ENCODE results near the gene PAX5.

PAX5 gene

DNA sequence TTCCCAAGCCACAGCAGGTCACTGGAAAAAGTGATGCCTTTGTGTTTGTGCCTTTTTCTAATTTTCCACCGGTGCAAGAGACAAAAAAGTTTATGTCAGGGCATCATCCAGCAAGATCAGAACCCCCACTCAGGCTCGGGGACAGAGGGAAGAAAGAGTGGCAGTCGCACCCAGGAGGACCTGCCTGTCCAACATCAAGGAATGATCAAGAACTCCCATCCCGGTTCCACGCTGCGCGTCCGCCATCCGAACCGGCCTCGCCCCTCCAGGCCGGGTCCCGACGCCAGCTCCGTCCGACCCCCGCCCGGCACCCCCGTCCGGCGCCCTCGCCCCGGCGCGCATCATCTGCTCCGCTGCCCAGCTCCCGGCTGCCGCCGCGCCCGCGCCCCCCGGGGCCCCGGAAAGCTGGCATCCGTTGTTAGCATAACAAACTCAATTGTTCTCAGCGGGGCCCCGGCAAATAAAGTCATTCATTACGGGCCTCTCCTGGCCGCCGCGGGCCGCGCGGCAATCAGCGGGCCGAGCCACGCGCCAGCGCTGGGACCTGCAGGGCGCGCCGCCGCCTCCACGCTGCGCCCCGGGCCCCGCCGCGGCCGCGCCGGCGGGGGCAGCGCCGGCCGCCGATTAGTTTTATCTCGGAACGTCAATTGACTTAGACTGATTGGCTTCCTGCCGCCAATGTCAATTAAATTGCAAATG, 48.1 kb downstream of the PAX5 start:
- no peak overlapping the region for H3K27ac ChIP-seq
- TF ChIP-seq CTCF (IDR thresholded peaks at IDR 0.05): no peak

DNA sequence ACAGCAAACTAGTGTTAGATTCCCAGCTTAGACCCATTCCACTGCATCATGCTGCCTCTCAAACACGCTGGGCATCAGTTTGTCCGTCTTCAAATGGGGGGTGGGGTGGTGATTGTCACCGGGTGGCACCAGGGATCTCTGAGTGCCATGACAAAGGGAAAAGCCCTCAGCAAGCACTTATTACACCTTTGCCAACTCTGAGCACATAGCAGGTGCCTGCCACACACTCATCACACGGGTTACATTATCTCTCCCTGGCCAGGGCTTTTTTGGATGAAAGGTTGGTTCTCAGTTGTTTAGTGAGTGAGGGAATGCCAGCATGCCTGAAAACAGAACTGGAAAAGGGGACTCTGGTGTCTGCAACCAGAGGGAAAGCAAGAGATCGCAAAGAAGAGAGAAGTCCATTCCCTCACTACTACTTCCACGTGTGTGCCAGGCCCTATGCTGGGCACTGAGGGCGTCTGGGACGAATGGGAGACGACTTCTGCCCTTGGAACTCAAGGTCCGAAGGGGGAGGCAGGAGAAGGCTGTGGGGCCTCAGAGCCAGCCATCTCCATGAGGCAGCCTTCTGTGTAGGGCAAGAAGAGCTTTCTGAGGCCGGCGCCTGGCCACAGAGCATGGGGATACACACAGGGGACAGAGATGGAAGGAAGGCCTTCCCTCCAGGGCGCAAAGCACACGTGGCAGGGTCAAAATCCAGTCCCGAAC, 48.9 kb downstream of the PAX5 start:
- TF ChIP-seq ZFX (IDR thresholded peaks at IDR 0.05; ENCODE audit: borderline replicate concordance) (no peak), CTCF (IDR thresholded peaks at IDR 0.05) (no peak)
- no peak overlapping the region for H3K27ac ChIP-seq

GRCh38 chr9:36980148-36980974, 53.7 kb downstream of the PAX5 start:
- no peak for TF ChIP-seq CTCF (IDR thresholded peaks at IDR 0.05)
- no peak for TF ChIP-seq ZFX (IDR thresholded peaks at IDR 0.05; ENCODE audit: borderline replicate concordance)
- no peak overlapping the region for H3K27ac ChIP-seq

DNA sequence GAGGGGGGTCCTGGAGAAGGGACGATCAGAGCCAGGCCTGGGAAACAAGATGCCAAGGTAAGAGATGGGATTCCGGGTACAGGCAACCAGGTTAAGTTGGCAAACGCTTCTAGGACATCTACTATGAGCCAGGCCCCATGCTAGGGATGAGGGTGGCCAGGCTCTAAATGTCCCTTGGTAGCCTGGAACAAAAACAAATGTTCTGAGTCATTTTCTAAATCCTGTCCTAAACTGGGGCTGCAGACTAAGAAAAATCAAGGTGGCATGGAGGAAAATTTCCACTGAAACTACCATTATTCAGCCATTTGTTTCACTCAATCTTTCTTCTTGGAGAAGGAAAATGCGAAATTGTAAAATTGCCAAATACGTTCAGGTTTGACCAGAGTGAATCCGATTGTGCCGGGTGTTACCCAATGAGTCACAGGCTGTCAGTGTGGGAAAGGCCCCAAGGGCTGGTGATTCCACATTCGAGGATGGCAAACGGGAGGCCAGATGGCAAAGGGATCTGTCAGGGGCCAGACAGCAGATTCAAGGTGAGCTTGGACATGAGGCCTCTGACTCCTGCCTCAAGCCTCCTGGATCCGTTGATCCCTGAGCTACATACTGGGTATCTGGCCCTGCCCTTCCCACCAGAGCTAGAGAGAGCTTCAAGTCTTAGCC, 57.6 kb downstream of the PAX5 start:
- no peak for TF ChIP-seq ZFX (IDR thresholded peaks at IDR 0.05; ENCODE audit: borderline replicate concordance)
- TF ChIP-seq CTCF (IDR thresholded peaks at IDR 0.05): no peak
- no peak overlapping the region for H3K27ac ChIP-seq

DNA sequence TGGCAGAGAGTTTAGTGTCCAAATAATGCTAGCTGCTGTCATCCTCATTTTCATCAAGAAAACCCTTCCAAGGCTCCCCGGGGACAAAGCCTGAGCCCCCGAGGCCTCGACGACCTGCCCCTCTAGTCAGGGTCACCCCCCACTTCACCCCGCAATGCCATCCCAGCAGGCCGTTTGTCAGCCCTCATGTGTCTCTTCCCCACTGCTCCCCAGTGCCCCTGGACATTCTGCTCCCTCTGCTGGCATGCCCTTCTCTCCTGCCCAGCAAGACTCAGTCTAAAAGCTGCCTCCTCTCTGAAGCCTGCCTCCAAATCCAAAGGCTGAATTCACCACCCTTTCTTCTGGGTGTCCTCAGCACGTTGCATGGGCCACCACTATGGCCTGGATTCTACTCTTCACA, 59.3 kb downstream of the PAX5 start:
- H3K27ac ChIP-seq: no peak overlapping the region

GRCh38 chr9:36971935-36972488, 62.1 kb downstream of the PAX5 start:
- H3K27ac ChIP-seq: no peak overlapping the region
- TF ChIP-seq ZFX (IDR thresholded peaks at IDR 0.05; ENCODE audit: borderline replicate concordance): no peak
- TF ChIP-seq CTCF (IDR thresholded peaks at IDR 0.05): no peak

More for the DNA sequence above, 59.3 kb downstream of the PAX5 start:
- TF ChIP-seq ZFX (IDR thresholded peaks at IDR 0.05; ENCODE audit: borderline replicate concordance) (no peak), CTCF (IDR thresholded peaks at IDR 0.05) (no peak)
